Measurements from ENCODE around the gene RNF128.

DNA sequence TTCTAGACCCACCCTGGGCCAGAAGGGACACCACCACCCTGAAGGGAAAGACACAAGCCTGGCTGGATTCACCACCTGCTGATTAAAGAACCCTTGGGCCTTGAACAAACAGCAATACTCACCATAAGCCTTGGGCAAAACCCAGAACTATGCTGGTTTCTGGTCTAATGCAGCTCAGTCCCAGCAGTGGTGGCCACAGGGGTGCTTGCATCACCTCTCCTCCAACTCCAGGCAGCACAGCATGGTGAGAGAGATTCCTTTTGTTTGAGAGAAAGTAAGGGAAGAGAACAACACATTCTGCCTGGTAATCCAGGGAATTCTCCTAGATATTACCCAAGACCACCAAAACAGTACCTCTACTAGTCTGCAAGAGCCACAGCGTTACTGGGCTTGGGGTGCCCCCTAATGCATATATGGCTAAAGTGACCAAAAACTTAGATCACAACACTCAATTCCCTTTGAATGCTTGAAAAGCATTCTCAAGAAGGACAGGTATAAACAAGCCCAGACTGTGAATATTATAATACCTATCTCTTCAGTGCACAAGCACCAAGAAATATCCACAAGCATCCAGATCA, 25.7 kb downstream of the RNF128 start:
- no peak for TF ChIP-seq POLR2AphosphoS5 (IDR thresholded peaks at IDR 0.05)
- TF ChIP-seq, protein P1, sequence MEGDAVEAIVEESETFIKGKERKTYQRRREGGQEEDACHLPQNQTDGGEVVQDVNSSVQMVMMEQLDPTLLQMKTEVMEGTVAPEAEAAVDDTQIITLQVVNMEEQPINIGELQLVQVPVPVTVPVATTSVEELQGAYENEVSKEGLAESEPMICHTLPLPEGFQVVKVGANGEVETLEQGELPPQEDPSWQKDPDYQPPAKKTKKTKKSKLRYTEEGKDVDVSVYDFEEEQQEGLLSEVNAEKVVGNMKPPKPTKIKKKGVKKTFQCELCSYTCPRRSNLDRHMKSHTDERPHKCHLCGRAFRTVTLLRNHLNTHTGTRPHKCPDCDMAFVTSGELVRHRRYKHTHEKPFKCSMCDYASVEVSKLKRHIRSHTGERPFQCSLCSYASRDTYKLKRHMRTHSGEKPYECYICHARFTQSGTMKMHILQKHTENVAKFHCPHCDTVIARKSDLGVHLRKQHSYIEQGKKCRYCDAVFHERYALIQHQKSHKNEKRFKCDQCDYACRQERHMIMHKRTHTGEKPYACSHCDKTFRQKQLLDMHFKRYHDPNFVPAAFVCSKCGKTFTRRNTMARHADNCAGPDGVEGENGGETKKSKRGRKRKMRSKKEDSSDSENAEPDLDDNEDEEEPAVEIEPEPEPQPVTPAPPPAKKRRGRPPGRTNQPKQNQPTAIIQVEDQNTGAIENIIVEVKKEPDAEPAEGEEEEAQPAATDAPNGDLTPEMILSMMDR (IDR thresholded peaks at IDR 0.05) = no peak
- no peak for TF ChIP-seq EP300 (IDR thresholded peaks at IDR 0.05)

All from suprapubic skin (tissue), 4 donors.